Aorta (tissue), 5 donors: ENCODE results near the gene A1BG. TPM values are rescaled to one million over a fixed set of nuclear protein-coding genes. Genes with fewer than 3 reads are reported as not detected.
"Not testable (repeated sequence)": the region's sequence is repeated elsewhere in the genome, so short reads cannot be mapped to it uniquely, and the experiment has no call there.

ENCODE experiments used
- ATAC-seq: fragments of 200-7000 bp; cut with Tn5 transposase; one replicate; pipeline ENCODE4 v1.9.1; 2022; ENCODE audit warnings: moderate library complexity; ENCODE audit not compliant: low FRiP score
- DNase-seq, 2 donors: peaks; one replicate each; pipeline ENCODE4 v3.0.0-alpha.2; 2020
- H3K27ac ChIP-seq, 2 donors: one replicate each; pipeline ENCODE4 v1.5.1; 2013; ENCODE audit warnings: low read length in 2 of 2, mild to moderate bottlenecking in 2 of 2, moderate library complexity in 2 of 2, control low read depth in 1 of 2, inconsistent platforms in 1 of 2, low read depth in 1 of 2
- H3K27me3 ChIP-seq, 2 donors: one replicate each; pipeline ENCODE4 v1.6.1; 2013; ENCODE audit warnings: control low read depth in 1 of 2, low read length in 1 of 2, mild to moderate bottlenecking in 1 of 2, moderate library complexity in 1 of 2; ENCODE audit not compliant: insufficient read depth in 2 of 2, control insufficient read depth in 1 of 2
- H3K36me3 ChIP-seq, 2 donors: one replicate each; pipeline ENCODE4 v1.6.1; 2013; ENCODE audit warnings: control low read depth in 1 of 2, low read length in 1 of 2, mild to moderate bottlenecking in 1 of 2; ENCODE audit not compliant: insufficient read depth in 2 of 2, control insufficient read depth in 1 of 2
- H3K4me1 ChIP-seq, 2 donors: one replicate each; pipeline ENCODE4 v1.6.1; 2013; ENCODE audit warnings: low read length in 2 of 2, control low read depth in 1 of 2, mild to moderate bottlenecking in 1 of 2, moderate library complexity in 1 of 2; ENCODE audit not compliant: insufficient read depth in 2 of 2, control insufficient read depth in 1 of 2
- H3K4me3 ChIP-seq, 2 donors: one replicate each; pipeline ENCODE4 v1.5.1; 2013; ENCODE audit warnings: low read length in 2 of 2, control low read depth in 1 of 2, mild to moderate bottlenecking in 1 of 2
- H3K9me3 ChIP-seq: one replicate; pipeline ENCODE4 v1.6.1; 2013; ENCODE audit warnings: mild to moderate bottlenecking, low read length; ENCODE audit not compliant: control insufficient read depth
- WGBS, 2 donors: extraction: QIAGEN DNeasy Blood & Tissue Kit; methylation state at CpG; one replicate each; pipeline ENCODE4 v1.1.7; 2013; 5-methylcytosine and 5-hydroxymethylcytosine counted together
- intact Hi-C, 2 donors: fragments of 100-400 bp; cut with DNase I; formaldehyde crosslinking; loops; one replicate each; pipeline versions ENCODE4 v1.14.2 to v1.15.0; 2022
- polyA plus RNA-seq, 2 donors: library from polyadenylated mRNA; stranded (reverse); fragments of 200-250 nt; gene quantifications; one replicate each; pipeline ENCODE4 v1.2.3, GENCODE V29; 2013
- total RNA-seq, 2 donors: library from RNA; stranded (reverse); fragmentation: NEBNext Ultra II Directional; extraction: Animal tissue kit (Norgen Biotek cat#: 25700); gene quantifications; one replicate each; pipeline ENCODE4 v1.2.1, GENCODE V29; 2021
- donor health status: healthy with polysubstance abuse.
- donor health status: Bipolar disorder and iron deficiency.
- donor health status: DM: no; HTN: no; CAD: no.
- donor health status: DM: no; HTN: no; CAD: no.
- donor health status: DM: yes; HTN: yes; CAD: no.

A1BG gene
- total and polyA plus RNA-seq, 4 donors = 9.7 to 81.6 (median 16.4) TPM

GRCh38 chr19:58380037-58380661 lies 26.9 kb upstream of the A1BG start:
- peak overlapping the region in 1 of 2 donors; percentile 19 for H3K4me3 ChIP-seq
- peaks cover 0 to 3% of the 10 kb centered on the region in 2 donors for H3K4me1 ChIP-seq
- no peaks in the 10 kb centered on the region for H3K36me3 ChIP-seq
- no peaks in the 10 kb centered on the region for H3K9me3 ChIP-seq
- DNase-seq (no peak), ATAC-seq (no peak)
- peak overlapping the region in 1 of 2 donors; percentile 91 for H3K27ac ChIP-seq
- 4 to 5% methylated on average over 21 to 24 of the region's 24 CpGs for WGBS, 2 donors
- intact Hi-C loops = loop anchor here in 1 of 2 donors (1.0 to 2.0 kb wide), 2 partner anchors 17 to 53 kb away; partner anchors contain the start of gene ZSCAN22
- no peaks in the 10 kb centered on the region for H3K27me3 ChIP-seq

- H3K36me3 ChIP-seq = no peaks in the 10 kb centered on the region
- H3K27me3 ChIP-seq = no peaks in the 10 kb centered on the region
- H3K4me3 ChIP-seq = no peak overlapping the region
- no peak overlapping the region for H3K27ac ChIP-seq
- H3K4me1 ChIP-seq = peaks cover 0 to 3% of the 10 kb centered on the region in 2 donors
- DNase-seq (no peak), ATAC-seq (no peak)
- WGBS, 2 donors = 90 to 95% methylated on average over 6 of the region's 6 CpGs
- intact Hi-C loops = no loop called here
- H3K9me3 ChIP-seq = no peaks in the 10 kb centered on the region
Measured at GRCh38 chr19:58379246-58379645, 26.0 kb upstream of the A1BG start.

- H3K36me3 ChIP-seq, ATAC-seq, H3K27me3 ChIP-seq, DNase-seq, H3K4me1 ChIP-seq, intact Hi-C loops, H3K4me3 ChIP-seq, H3K27ac ChIP-seq, H3K9me3 ChIP-seq: not testable (repeated sequence)
- WGBS, 2 donors = 76 to 77% methylated on average over 7 of the region's 7 CpGs
Measured at GRCh38 chr19:58376724-58377123, 23.4 kb upstream of the A1BG start.

DNA sequence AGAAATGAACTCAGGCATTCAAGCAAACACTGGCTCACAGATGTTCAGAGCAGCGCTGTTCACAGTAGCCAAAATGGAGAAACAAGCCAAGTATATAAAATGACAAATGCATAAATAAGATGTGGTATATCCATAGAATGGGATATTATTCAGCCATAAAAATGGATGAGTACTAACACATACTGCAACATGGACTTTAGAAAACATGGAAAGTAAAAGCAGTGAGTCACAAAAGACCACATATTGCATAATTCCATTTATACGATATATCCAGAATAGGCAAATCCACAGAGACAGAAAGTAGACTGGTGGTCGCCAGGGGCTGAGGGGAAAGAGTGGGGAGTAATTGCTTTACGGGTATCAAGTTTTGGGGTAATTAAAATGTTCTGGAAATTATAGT lies 20.9 kb upstream of the A1BG start:
- WGBS, 2 donors = 87 to 88% methylated on average over 4 of the region's 4 CpGs
- Histone ChIP-seq H3K27ac (no peak overlapping the region), H3K36me3 (no peaks in the 10 kb centered on the region), H3K4me1 (no peaks in the 10 kb centered on the region), H3K4me3 (no peak overlapping the region), H3K27me3 (no peaks in the 10 kb centered on the region), H3K9me3 (no peaks in the 10 kb centered on the region)
- no peak for DNase-seq
- intact Hi-C loops = no loop called here
- ATAC-seq = no peak

DNA sequence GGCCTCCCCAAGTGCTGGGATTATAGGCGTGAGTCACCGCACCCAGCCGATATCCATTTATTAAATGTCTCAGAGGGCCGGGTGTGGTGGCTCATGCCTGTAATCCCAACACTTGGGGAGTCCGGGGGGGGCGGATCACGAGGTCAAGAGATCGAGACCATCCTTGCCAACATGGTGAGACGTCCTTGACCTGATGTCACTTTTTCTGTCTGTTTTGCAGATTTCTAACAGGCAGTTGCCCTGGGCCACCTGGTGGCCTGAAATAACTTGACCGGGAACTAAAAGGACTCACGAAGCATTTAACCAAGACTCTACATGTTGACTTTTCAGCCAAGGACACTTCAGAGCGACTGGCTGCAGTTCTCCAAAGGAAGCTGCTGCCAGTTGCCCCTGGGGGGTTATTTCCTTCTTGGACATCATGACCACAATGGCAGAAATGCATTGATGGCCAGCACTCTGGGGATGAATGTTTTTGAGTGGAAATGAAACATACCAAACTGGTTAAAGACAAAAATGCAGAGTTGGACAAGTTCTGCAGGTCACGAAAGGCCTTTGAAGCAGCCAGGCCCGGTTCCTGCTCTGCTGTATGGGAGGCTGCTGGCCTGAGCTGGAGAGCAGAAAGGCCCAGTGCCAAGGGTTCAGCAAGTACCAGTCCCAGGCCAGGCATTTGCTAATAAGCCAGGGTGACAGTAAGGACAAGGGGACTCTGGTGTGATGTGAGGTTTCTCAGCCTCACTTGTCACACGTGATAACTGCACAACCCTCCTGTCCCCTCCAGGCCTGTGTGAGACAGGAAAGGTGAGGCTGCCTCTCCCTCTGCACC lies 19.2 kb upstream of the A1BG start:
- H3K36me3 ChIP-seq = no peaks in the 10 kb centered on the region
- no peak for ATAC-seq
- no peak overlapping the region for H3K27ac ChIP-seq
- no peaks in the 10 kb centered on the region for H3K9me3 ChIP-seq
- H3K4me3 ChIP-seq = no peak overlapping the region
- H3K27me3 ChIP-seq = no peaks in the 10 kb centered on the region
- WGBS, 2 donors = 68 to 73% methylated on average over 15 of the region's 15 CpGs
- DNase-seq = no peak
- H3K4me1 ChIP-seq = no peaks in the 10 kb centered on the region
- intact Hi-C loops = no loop called here

DNA sequence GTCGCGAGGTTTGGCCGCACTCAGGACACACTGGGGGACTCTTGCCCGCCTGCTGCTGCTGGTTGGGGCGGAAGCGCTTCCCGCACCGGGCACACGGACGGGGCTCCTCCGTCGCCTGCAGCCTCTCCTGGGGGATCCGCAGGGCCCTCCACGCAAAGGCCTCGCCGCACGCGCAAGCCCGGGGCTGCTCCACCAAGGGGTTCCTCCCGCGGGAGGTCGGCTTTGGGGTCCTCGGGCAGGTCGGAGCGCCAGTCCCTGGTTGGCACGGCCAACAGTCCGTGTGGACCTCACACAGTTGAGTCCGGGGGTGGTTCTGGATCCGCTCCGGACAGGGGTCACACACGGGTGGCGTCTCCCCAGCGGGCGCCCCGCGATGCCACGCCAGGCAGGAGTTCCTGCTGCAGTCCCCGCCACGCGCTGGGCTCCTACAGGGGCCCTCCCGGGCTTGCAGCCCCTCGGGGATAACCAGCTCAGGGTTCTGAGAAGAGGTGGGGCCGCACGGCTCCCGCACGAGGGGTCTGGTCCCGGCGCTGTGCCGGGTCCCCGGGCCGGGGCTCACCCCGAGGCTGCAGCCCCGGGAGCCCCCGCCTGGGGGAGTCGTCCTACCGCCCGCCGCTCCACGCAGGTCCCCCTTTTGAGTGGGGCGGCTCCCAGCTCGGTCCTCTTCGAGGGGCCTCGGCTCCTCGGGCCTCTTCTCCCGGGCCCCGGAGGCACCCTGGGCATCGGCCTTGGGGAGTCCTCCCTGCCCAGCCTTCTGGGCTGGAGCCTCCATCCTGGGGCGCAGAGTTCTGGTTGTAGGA lies 15.5 kb upstream of the A1BG start:
- DNase-seq = no peak
- intact Hi-C loops = no loop called here
- Histone ChIP-seq H3K27ac (no peak overlapping the region), H3K36me3 (no peaks in the 10 kb centered on the region), H3K27me3 (no peaks in the 10 kb centered on the region), H3K4me3 (no peak overlapping the region), H3K9me3 (no peaks in the 10 kb centered on the region), H3K4me1 (no peaks in the 10 kb centered on the region)
- 73 to 79% methylated on average over 55 to 68 of the region's 68 CpGs for WGBS, 2 donors
- no peak for ATAC-seq

GRCh38 chr19:58367698-58368454 lies 14.6 kb upstream of the A1BG start:
- no peaks in the 10 kb centered on the region for H3K4me1 ChIP-seq
- WGBS, 2 donors = 36 to 38% methylated on average over 106 of the region's 106 CpGs
- no peaks in the 10 kb centered on the region for H3K9me3 ChIP-seq
- no peak overlapping the region for H3K27ac ChIP-seq
- intact Hi-C loops = no loop called here
- H3K36me3 ChIP-seq = no peaks in the 10 kb centered on the region
- ATAC-seq (no peak), DNase-seq (no peak)
- H3K4me3 ChIP-seq = no peak overlapping the region
- H3K27me3 ChIP-seq = no peaks in the 10 kb centered on the region
